ENCODE data around the gene ZIC1.

Gene ZIC1

DNA sequence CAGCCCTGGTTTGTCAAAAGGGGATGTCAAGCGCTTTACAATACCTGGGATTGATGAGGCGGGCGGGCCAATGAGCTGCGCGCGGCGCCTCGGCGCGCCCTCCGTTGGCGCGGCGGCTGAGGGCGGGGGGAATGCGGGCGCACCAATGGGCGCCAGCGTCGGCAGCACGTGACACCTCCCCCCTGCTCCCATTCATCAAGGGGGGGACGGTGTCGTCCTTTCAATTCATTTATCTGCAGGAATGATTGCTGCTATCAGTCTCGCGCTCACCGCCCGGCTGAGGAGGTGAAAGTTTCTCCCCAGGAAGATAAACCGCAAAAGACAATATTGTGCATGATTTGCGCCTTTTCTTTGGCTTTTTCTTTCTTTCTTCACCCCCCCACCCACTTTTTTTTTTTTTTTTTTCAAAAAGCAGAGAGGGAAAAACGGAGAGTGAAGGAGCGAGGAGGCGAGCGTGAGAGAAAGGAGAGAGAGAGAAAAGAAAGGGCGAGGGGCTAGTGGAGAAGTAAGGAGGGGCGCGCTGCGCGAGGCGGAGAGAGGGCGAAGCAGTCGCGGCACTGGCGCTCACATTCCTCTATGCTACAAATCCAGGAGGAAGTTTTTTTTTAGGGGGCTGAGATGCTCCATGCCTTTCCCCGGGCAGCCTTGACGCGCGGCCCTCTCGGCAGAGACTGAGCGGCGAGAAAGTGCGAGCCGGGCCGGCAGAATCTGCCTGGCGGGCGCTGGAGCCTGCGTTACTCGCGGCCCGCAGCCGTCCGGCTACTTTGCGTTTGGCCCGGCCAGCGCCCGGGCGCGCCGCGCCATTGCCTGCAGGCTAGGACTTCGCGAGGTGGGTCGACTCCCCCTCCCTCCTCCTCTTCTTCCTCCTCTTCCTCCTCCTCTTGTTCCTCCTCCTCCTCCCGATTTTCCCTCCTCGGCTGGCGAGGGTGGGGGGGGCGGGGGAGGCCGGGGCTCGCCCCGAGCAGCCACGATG, at the start of gene ZIC1:
Gene ZIC1, plus strand, starts transcription at position 223 of the 973 bp plus-strand sequence. Its CDS starts 748 bp downstream, at position 971.
- DNase-seq (ENCODE audit: low spot score), result no peak
- FAIRE-seq, result no peak

DNA sequence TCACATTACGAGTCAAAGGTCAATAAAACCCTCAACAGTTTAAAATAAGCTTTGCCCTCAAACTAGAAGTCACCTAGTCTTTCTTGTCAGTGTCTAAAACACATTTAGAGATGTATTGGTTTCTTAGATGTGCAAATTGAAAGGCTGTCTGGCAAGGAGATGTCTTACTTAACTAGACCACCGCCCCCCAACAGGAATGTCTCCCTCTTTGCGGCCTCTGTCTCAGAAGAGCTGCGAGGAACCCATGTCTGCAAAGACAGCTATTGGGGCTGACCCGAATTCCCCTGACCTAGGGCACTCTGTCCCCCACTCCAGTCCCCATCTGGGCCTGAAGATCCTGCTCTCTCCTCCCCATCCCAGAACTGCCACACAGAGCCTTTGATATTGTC, 49.1 kb upstream of the ZIC1 start:
- no peak for FAIRE-seq
- DNase-seq (ENCODE audit: low spot score), result no peak

DNA sequence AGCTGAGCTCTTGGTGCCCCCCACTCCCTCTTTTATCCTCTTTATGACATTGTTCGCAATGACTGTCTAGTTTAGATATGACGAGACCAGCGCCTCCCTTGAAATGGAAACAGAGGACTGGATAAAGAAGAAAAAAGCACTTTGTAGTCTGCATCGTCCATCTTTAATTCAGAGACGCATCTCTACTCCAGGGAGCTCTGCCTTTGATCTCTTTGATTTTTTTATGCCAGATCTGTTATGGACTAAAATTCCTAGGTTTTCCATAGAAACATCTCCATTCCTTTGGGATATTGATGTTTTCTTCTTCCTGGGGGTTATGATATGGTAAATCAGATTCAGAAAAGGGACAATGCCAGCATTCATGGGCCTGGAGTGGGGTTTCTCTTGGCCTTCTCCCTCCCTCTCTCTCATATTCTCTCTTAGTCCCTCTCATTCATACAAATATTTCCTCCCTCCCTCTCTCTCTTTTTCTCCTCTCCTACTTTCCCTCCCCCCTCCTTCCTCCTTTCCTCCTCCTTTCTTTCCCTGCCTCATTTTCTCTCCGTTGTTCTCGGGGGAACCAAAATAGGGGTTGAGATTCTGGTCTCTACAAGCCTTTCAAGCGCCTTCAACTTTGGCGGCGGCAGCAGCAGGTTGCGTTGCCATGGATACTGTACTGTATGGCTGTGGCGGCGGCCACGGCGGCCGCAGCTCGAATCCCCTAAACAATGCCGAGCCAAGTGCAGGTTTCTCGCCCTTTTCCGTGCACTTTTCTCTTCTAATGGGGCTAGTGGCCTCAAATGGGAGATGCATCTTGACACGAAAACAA, 48.3 kb upstream of the ZIC1 start:
- FAIRE-seq (no peak), DNase-seq (ENCODE audit: low spot score) (no peak)

DNA sequence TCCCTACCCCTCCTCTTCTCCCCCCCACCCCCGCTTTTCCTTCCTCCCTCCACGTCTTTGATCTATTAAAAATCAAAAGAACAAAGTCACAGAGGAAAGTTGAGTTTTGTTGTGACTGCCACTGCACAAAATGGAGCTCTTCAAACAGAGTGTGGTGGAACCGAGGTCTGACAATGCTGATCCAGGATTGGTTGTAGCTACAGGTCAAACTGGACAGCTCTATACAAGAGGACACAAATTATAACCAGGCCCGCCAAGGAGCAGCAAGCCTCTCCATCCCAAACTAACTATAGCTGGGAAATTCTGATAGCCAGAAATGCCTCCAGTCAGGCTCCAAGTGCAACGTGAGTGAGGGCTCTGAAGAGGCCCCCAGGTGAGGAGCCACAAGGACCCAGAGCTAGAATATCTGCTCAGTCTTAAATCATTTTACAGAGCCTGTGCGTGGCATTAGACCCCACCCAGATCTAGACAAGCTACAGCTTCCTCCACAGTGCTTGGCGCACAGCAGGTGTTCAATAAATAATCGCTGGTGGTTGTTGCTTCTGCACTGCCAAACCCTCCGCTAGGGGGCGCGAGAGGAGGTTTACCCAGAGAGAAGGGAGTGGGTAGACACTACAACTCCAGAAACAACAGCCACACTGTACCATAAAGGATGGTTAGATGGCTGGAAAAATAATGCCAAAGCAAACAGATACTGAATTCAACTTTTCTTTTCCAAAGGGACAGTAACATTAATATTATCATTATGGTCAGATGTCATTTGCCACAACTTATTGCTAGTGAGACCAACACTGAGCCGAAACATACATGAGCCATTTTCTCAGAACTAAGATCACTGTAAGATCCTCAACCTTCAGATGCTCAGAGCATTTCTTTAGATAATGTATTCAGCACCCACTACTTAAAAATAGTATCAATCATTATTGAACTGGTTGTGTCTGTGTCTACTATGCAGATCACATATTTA, 47.4 kb upstream of the ZIC1 start:
- DNase-seq (ENCODE audit: low spot score) (peak; percentile 16), FAIRE-seq (no peak)

DNA sequence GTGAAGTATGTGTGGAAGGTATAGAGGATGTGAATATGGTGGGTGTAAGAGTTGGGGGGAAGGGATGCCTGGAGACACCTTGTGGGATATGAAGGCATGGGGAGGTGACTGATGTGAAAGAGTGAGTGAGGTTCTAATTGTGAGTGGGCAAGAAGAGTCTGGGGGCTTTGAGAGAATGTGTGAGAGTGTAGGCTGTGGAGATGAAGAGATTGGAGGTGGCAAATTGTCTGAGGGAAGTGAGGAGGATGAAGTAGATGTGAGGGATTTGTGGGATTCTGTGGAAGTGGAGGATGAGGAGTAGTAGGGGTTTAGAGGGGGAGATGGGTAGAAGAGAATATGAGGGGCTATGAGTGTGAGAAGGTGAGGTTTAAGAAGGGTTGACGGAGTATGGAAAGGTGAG, 44.4 kb upstream of the ZIC1 start:
- DNase-seq (ENCODE audit: low spot score) (no peak), FAIRE-seq (no peak)

DNA sequence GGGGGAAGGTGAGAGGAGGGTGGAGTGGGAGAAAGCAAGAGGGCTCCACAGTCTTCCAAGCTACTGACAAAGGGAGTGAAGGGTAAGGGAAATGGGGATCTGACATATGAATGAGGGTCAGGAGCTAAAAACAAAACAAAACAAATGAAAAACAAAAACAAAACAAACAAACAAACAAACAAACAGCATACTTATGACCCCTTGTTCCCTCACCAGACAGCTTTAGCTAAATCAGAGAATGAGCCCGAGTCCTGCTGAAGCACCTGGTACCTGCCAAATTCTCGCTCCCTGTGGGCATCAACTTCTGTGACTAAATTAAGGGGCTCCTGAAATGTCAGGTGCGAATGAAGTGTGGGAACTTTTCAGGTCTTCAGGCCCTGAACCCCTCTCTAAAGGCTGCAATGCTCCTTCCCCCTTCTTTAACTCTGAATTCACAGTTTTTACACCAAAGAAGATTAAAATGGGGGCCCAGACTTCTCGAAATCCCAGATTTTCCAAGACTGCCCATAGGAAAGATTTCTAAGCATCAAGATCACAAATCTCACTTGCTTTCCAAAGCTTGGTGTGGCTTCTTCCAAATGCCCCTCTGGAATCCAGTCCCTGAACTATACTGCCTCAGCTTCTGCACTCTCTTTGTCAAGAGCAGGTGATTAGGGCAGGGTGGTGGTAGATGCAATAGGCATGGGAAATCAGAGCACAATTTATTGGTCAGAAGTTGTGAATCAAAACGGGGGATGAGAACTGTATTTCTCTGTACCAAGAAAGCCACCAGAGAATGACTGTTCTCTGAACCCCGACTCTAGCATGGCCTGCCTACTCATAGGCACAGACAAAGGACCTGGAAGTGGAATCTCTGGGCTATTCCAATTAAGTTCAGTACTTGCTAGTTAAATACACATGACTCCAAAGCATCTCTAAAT, 43.7 kb upstream of the ZIC1 start:
- no peak for FAIRE-seq
- no peak for DNase-seq (ENCODE audit: low spot score)

DNA sequence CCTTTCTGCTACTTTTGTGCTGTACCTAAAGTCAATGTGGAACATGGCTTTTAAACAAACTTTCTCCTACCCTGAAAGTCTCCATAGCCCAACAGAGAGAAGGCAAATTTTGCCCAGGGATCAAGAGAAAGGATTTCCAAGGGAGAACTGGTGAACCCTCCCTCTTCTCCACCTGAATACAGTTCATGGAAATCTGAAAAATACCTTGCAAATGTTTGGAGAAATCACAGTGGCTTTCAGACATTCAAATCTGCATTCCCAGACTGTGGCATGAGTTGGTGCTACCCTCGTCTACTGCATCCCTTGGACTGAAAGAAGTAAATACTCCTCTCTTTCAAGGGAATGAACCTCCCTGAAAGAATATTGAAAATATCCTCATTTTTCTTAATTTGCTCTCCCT, 41.5 kb upstream of the ZIC1 start:
- no peak for DNase-seq (ENCODE audit: low spot score)
- FAIRE-seq, result no peak

DNA sequence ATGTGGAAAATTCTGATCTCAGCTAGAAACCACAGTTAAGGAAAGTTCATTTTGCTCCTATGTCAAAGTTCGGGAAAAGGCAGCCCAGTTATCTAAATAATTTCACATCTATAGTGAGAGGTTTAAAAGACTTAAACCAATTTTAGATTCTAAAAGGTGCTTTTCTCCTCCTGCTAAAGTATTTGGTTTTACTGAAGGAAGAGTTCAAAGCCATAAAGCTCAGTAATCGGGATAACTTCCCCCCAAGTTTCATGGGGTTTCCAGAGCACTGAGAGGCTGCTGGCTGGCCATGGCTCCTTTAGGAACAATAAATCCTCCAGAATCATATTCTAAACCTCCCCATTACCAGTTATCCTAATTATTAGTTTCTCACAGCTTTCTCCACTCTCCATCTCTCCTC, 41.0 kb upstream of the ZIC1 start:
- no peak for DNase-seq (ENCODE audit: low spot score)
- FAIRE-seq, result no peak

DNA sequence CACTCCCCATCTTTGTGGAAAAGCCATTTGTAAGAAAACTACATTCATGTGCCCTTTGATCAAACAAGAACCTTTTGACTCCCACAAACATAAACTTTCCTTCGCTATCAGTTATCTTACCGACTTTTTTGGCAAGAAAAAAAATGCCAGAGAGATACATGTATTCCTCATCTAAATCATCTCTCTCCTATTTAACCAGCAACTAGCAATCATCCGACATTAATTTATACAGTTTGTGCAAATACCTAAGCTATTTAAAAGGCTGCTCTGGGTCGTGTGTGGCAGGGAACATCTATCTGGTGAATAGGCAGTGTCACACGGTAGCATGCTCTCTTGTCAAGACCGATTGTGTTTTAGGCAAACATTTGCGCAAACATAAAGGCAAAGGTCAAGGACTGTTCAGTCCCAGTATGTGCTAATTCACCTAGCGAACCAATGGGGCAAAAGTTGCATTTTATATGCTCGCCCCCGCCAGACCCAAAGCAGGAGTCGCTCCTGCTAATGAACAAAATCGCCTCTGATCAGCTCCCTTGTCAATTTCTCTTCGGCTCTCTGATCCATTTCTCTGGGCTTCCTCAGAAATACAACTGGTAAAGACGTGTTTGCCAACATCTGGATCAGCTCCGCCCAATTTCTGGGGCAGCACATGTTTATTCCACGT, 40.5 kb upstream of the ZIC1 start:
- no peak for DNase-seq (ENCODE audit: low spot score)
- FAIRE-seq, result no peak

DNA sequence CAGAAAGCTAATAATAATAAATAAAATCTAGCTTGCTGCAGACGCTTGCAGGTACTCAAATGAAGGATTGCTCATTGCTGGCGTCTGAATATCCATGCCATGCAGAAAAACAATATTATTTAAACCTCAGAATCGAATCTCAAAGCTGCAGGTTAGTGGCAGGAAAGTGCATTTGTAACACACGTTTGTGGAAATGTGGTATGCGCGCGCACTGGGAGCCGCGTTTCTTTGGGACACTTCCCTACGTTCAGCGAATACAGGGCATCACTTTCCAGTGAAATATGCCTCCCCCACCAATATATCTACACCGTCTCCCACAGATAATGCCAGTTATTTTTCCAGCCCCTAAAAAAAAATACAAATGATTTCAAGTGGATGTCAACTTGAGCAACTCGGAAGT, 39.9 kb upstream of the ZIC1 start:
- FAIRE-seq (no peak), DNase-seq (ENCODE audit: low spot score) (no peak)

DNA sequence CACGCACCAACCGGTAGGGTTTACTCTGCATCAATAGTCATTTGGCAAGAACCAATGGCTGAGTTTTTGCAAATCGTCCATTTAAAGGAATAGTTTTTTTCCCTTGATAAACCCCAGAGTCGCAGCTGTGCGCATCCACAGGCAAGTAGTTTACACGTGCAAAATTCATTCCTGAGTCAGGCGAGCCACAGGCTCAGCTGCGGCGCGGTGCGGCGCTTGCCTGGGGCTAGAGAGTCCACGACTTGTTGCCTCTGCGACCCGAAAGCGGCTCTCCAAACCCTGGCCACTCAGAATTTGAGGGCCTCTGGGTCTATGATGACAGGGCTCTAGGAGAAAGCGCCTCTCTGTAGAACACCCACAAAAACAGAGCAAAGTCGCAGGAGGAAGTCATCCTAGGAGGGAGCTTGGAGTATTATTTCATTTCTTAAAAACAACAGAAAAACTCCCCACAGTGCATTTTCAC, 39.5 kb upstream of the ZIC1 start:
- FAIRE-seq (no peak), DNase-seq (ENCODE audit: low spot score) (no peak)

DNA sequence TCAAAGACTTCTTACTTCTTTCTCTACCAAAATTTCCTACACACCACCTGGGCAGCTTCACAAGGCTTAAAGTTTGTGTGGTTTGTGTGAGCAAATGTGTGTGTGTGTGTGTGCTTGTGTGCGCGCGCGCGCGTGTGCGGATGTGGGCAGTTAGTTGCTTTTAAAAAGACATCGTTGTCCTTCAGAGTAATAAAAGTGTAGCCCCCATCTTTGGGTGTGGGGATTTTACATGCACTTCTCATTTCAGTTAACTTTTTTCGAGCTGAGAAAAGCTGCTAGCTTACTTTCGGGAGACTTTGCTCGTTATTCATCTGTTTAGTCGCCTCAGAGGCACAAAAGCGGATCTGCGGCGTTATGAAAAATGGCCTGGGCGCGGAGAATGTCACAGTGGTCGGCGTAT, 38.8 kb upstream of the ZIC1 start:
- FAIRE-seq (no peak), DNase-seq (ENCODE audit: low spot score) (no peak)

DNA sequence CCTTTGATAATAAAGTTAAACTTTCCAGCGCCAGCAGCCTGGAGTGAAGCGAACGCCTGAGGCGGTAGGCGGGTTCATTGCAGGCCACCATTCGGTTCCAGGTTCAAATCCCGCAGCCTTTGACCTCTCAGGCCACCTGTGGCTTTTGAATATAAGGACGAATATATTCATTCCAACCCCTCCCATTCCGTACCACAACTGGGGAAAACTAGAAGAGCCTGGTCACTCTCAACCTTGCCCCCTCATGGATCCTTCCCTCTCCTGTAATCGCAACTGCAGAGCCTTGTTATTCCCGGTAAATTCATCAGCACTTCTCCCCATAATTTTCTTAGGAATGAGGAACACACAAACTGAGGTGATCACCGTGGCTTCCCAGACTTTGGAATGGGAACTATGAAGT, 38.0 kb upstream of the ZIC1 start:
- DNase-seq (ENCODE audit: low spot score) (no peak), FAIRE-seq (no peak)

DNA sequence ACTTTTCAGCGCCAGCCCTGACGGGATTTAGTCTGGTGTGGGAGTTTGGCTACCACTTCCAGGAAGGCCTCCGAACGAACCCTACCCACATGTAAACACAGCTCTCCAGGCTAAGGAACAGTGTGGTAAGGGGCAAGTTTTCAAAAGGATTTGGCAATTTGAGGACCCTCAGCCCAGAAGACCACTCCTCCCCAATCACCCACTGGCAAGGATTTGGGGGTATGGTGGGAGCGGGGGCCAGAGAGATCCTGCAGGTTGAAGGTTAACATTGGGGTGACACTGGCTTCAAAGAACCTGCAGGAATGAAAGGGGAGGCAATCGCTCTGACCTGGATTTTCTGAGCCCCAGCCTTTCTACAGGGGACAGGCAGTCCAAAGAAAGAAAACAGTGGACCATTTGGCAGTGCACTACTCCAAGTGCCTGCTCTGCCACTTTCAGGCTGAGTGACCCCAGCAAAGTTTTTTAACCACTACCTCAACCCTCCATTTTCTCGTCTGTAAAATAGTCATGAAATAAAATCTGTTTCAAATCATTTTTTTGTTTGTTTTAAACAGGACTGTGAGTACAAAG, 37.3 kb upstream of the ZIC1 start:
- DNase-seq (ENCODE audit: low spot score) (no peak), FAIRE-seq (no peak)

DNA sequence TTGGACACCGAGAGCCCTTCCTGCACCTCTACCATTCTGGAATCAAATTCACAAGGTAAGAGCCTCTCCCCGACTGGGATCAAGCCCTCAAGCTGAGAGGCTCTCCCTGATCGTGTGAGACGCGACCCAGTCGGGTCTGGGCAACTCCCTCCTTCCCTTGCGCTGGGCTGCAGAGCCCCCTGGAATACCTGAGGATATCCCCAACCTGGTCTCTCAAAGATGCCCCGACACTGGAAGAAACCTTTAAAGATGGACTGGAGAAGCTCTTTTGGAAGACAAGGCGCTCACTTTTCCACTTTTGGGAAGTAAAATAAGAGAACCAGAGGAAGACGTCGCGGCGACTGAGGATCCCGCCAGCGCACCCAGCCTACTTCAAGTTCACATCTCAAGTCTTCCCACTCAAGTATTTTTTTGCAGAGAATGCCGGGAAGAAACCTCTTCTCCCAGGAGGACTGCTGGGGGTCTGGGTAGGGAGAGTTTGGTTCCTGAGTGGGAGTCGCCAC, 36.6 kb upstream of the ZIC1 start:
- no peak for FAIRE-seq
- no peak for DNase-seq (ENCODE audit: low spot score)

DNA sequence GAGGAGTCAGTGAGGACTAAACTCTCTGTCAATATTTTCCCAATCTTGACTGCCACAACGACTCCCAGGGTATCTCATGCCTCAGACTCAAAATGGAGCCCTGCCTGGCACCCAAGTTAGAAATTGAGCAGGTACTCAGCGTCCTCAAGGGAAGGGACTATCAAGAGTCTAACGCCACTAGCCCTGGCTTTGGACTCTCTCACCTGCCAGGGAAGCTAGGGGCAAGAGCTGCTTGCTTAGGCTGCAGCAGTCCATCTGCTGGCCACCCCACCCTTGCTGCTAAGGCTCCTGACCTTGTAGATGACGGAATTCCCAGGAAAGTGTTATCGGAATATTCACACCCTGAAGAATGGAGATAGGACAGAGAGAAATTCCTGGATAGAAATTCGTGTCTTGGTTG, 35.9 kb upstream of the ZIC1 start:
- no peak for FAIRE-seq
- no peak for DNase-seq (ENCODE audit: low spot score)

DNA sequence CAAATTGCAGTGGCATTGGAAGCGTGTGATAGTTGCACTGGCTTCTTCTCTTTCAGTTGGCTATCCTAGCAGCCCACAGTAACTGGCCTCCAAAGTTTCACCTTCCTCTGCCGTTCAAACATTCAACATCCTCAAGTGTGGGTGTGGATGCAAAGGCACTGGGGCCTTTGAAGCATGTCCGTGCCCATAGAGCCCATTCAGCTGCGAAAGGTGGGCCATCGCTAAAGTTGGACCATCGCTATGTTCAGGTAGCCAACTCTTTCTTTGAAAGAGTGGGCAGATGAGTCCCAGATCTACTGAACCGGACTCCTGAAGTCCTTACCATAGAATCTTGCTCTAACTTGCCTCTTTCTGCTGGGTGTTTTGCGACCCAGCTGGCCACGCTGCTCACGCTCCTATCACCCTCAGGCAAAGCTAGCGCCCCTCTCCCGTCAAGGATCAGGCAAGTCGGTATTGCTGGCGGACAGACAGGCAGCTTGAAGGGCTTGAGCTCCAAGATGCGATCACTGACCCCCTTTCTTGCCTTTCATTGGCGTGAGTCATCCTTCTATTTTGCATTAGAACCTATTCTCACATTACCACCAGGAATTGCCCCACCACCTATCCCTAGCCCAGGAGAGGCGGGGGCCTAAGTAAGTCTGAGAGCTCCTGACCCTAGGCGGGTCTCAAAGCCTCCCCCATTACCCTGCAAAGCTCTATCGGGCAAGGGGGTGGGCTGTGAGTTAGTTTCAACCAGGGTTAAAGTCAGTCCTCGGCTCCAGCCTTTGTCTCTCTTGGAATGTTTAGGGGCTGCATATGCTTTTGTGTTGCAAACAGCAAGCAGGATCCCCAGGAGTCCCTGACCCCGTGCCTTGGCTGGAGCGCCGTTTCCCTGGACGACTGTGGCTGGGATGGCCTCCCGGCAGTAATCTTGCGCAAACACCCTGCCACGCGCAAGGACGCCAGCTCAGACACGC, 31.5 kb upstream of the ZIC1 start:
- FAIRE-seq (no peak), DNase-seq (ENCODE audit: low spot score) (no peak)

DNA sequence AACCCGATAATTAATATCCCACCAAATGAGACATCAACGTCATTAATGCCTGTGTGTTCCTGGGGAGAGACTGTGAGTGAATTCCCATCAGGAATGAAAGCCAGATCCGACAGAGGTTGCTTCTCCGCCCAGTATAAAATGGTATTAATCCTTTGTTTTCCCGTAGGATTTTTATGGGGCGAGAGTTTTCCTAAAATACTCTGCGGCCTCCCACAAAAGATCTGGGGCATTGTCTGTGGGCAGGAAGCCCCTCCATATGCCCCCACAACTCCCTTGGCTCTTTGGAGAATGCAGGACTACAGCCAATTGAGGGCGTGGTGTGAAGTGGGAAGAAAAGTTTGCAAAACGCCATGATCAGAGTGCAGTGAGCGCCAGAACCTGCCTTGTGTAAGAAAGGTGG, 29.5 kb upstream of the ZIC1 start:
- DNase-seq (ENCODE audit: low spot score) (no peak), FAIRE-seq (no peak)
